HepG2 (cell line): ENCODE measurements around the gene TBL2. TPM values are rescaled to one million over a fixed set of nuclear protein-coding genes. Genes with fewer than 3 reads are reported as not detected.

ENCODE experiments used
- ATAC-seq: fragments of 200-7000 bp; cut with Tn5 transposase; 3 replicates; pipeline ENCODE4 v1.9.1; 2020; ENCODE audit warnings: mild to moderate bottlenecking, moderate library complexity
- BruUV-seq: library from RNA; stranded (reverse); fragments of 400-500 nt; replicated peaks from 2 replicates; lab custom pipeline; 2021; lab: Mats Ljungman, UMichigan
- CTCF ChIA-PET: fragments of 300-600 bp; formaldehyde crosslinking; extraction: SDS; loops from one replicate; lab custom pipeline; 2021; ENCODE audit warnings: low total read pairs, inconsistent platforms, low intra/inter-chr PET ratio; lab: Yijun Ruan, JAX
- POLR2A ChIA-PET: fragments of 350-600 bp; sonication (Branson Sonifier 250); formaldehyde crosslinking; loops from one replicate; lab custom pipeline; 2020; ENCODE audit warnings: antibody characterized with exemption, inconsistent platforms; lab: Yijun Ruan, JAX
- DNase-seq: peaks from one replicate; pipeline ENCODE4 v3.0.0-alpha.2; 2015; ENCODE audit warnings: low spot score
- FAIRE-seq: peaks from 3 replicates; lab custom pipeline; 2011; peaks lifted over from hg19 to GRCh38; lab: Jason Lieb, UNC
- H2AFZ ChIP-seq: one replicate; pipeline ENCODE4 v1.6.1; 2011; ENCODE audit warnings: low read length, inconsistent platforms
- H3K27ac ChIP-seq: fragments of 300-600 bp; 3 replicates; pipeline ENCODE4 v1.8.0; 2011; ENCODE audit warnings: mixed run types, mild to moderate bottlenecking, mixed read lengths, low read length, inconsistent platforms; ENCODE audit not compliant: insufficient read depth; ENCODE audit errors: extremely low read length
- H3K27me3 ChIP-seq, 2 experiments: fragments of 200-600 bp in 1 of 2; 2 replicates in 1 of 2; 3 replicates in 1 of 2; pipeline versions ENCODE4 v1.6.0 to v1.8.0; 2011; ENCODE audit warnings: low read length in 2 of 2, mild to moderate bottlenecking in 2 of 2, moderate library complexity in 2 of 2, inconsistent platforms in 1 of 2; ENCODE audit not compliant: insufficient read depth in 2 of 2, control insufficient read depth in 1 of 2
- H3K36me3 ChIP-seq, 2 experiments: fragments of 200-600 bp in 1 of 2; replicated peaks in 1 of 2; 2 replicates in 1 of 2; 3 replicates in 1 of 2; pipeline versions ENCODE4 v1.5.1 to v1.8.0; 2011; ENCODE audit warnings: low read length in 2 of 2, inconsistent platforms in 1 of 2; ENCODE audit not compliant: insufficient read depth in 2 of 2, control insufficient read depth in 1 of 2
- H3K4me1 ChIP-seq: 2 replicates; pipeline ENCODE4 v1.5.1; 2012; ENCODE audit warnings: low read length, inconsistent platforms; ENCODE audit not compliant: insufficient read depth
- H3K4me2 ChIP-seq: 2 replicates; pipeline ENCODE4 v1.6.0; 2011; ENCODE audit warnings: low read depth, low read length, inconsistent platforms
- H3K4me3 ChIP-seq, 3 experiments: fragments of 200-600 bp in 1 of 3; sonication (generic), shearing (Covaris generic) in 1 of 3; replicated peaks in 1 of 3; 2 replicates each; pipeline ENCODE4 v1.5.1; 2011 to 2016; ENCODE audit warnings: low read length in 3 of 3, inconsistent platforms in 2 of 3, low read depth in 2 of 3, mild to moderate bottlenecking in 2 of 3, control low read depth in 1 of 3, mixed read lengths in 1 of 3; ENCODE audit not compliant: insufficient read depth in 1 of 3
- H3K79me2 ChIP-seq: one replicate; pipeline ENCODE4 v1.6.1; 2011; ENCODE audit warnings: low read length, inconsistent platforms; ENCODE audit not compliant: insufficient read depth
- H3K9ac ChIP-seq: 2 replicates; pipeline ENCODE4 v1.6.0; 2011; ENCODE audit warnings: mild to moderate bottlenecking, low read depth, low read length, inconsistent platforms; ENCODE audit not compliant: insufficient read depth
- H3K9me3 ChIP-seq: 2 replicates; pipeline ENCODE4 v1.5.1; 2012; ENCODE audit warnings: mild to moderate bottlenecking, low read length
- H4K20me1 ChIP-seq: 2 replicates; pipeline ENCODE4 v1.6.0; 2011; ENCODE audit warnings: inconsistent platforms, mild to moderate bottlenecking, low read length, moderate library complexity; ENCODE audit not compliant: insufficient read depth
- ARNT ChIP-seq: fragments of 450-650 bp; IDR thresholded peaks from 2 replicates; pipeline ENCODE4 v1.6.1; 2017
- ERF ChIP-seq: IDR thresholded peaks from 2 replicates; pipeline ENCODE4 v1.6.1; 2018; ENCODE audit warnings: missing biosample characterization, missing genetic modification reagents
- KDM5B ChIP-seq: sonication (generic); formaldehyde crosslinking; IDR thresholded peaks from 2 replicates; pipeline ENCODE4 v1.4.0; 2020; ENCODE audit warnings: missing genetic modification reagents, mild to moderate bottlenecking, borderline replicate concordance
- LCORL ChIP-seq, 2 experiments: fragments of 450-650 bp in 1 of 2; sonication (generic) in 1 of 2; formaldehyde crosslinking in 1 of 2; IDR thresholded peaks; 2 replicates each; pipeline versions ENCODE4 v1.5.0 to v1.6.1; 2017 to 2020; ENCODE audit warnings: antibody characterized with exemption in 1 of 2, missing genetic modification reagents in 1 of 2
- MZF1 ChIP-seq: sonication (generic); formaldehyde crosslinking; IDR thresholded peaks from 2 replicates; pipeline ENCODE4 v1.8.1; 2023; ENCODE audit warnings: mild to moderate bottlenecking, missing genetic modification reagents, borderline replicate concordance
- PHB2 ChIP-seq: fragments of 450-650 bp; IDR thresholded peaks from 2 replicates; pipeline ENCODE4 v1.6.1; 2018; ENCODE audit not compliant: partially characterized antibody
- PHF20 ChIP-seq: sonication (generic); formaldehyde crosslinking; IDR thresholded peaks from 2 replicates; pipeline ENCODE4 v1.5.0; 2020; ENCODE audit warnings: mild to moderate bottlenecking, missing genetic modification reagents
- RAD51 ChIP-seq: fragments of 450-650 bp; IDR thresholded peaks from 2 replicates; pipeline ENCODE4 v1.6.1; 2016; ENCODE audit warnings: borderline replicate concordance
- SAP130 ChIP-seq: IDR thresholded peaks from 2 replicates; pipeline ENCODE4 v1.6.1; 2016; ENCODE audit warnings: low read depth
- SRSF1 ChIP-seq: fragments of 200-400 bp; formaldehyde crosslinking; optimal IDR thresholded peaks from 2 replicates; pipeline ENCODE3; 2017; ENCODE audit warnings: mild to moderate bottlenecking, low read depth, low read length, moderate library complexity
- ZBTB8A ChIP-seq: sonication (generic); formaldehyde crosslinking; IDR thresholded peaks from 2 replicates; pipeline ENCODE4 v1.4.0; 2020; ENCODE audit warnings: mild to moderate bottlenecking, low read depth, missing genetic modification reagents, borderline replicate concordance
- ZNF143 ChIP-seq: sonication (generic); formaldehyde crosslinking; IDR thresholded peaks from 2 replicates; pipeline ENCODE4 v1.4.0; 2020; ENCODE audit warnings: missing genetic modification reagents
- ZNF543 ChIP-seq: sonication (generic); formaldehyde crosslinking; IDR thresholded peaks from 2 replicates; pipeline ENCODE4 v1.4.0; 2020; ENCODE audit warnings: mild to moderate bottlenecking, missing genetic modification reagents
- WGBS: methylation state at CpG from one replicate; pipeline ENCODE4 v1.1.6; 2017; ENCODE audit warnings: low lambda C conversion rate; 5-methylcytosine and 5-hydroxymethylcytosine counted together
- in situ Hi-C: cut with HindIII; loops from 2 replicates; pipeline ENCODE4 v1.10.0; 2017; ENCODE audit warnings: low pct_unique_long_range_greater_than_20kb; ENCODE audit not compliant: extremely low pct_ligation_motif_present
- intact Hi-C: fragments of 100-400 bp; cut with micrococcal nuclease; formaldehyde crosslinking; loops from one replicate; pipeline ENCODE4 v1.10.0; 2022; ENCODE audit not compliant: unreplicated experiment
- polyA plus RNA-seq, 8 experiments: library from polyadenylated mRNA; depleted of rRNA in 3 of 8; stranded (reverse) in 7 of 8; unstranded in 1 of 8; fragments of >200 nt; fragmentation: Illumina TruSeq in 4 of 8; extraction: Trizol in 4 of 8; gene quantifications; 2 replicates each; pipeline versions ENCODE4 v1.2.1 to v1.2.3, GENCODE V29; 2011 to 2016; ENCODE audit warnings: low read depth in 4 of 8, missing spikeins in 1 of 8, mixed read lengths in 1 of 8; ENCODE audit not compliant: insufficient read depth in 1 of 8
- total RNA-seq, 5 experiments: library from RNA; depleted of rRNA; stranded (reverse); fragments of >200 nt; fragmentation: Illumina TruSeq; extraction: Trizol; gene quantifications; 2 replicates each; pipeline ENCODE4 v1.2.3, GENCODE V29; 2016; ENCODE audit warnings: low read depth in 1 of 5
- TF ChIP-seq, protein P1 (sequence below): sonication (generic); formaldehyde crosslinking; IDR thresholded peaks from 2 replicates; pipeline ENCODE4 v1.5.1; 2020; ENCODE audit warnings: mild to moderate bottlenecking, missing genetic modification reagents, borderline replicate concordance
- TF ChIP-seq, protein P2 (sequence below): IDR thresholded peaks from 2 replicates; pipeline ENCODE4 v1.6.1; 2016; ENCODE audit warnings: missing biosample characterization, missing genetic modification reagents, low read depth
- TF ChIP-seq, protein P3 (sequence below): sonication (generic); formaldehyde crosslinking; IDR thresholded peaks from 2 replicates; pipeline ENCODE4 v1.5.0; 2020; ENCODE audit warnings: missing genetic modification reagents, mild to moderate bottlenecking, borderline replicate concordance

TBL2 gene
- total and polyA plus RNA-seq, 2 of the 13 experiments (the other 11 are each of a cell fraction or from before 2014, with no cell fraction given) = 43.4 to 47.2 TPM

DNA sequence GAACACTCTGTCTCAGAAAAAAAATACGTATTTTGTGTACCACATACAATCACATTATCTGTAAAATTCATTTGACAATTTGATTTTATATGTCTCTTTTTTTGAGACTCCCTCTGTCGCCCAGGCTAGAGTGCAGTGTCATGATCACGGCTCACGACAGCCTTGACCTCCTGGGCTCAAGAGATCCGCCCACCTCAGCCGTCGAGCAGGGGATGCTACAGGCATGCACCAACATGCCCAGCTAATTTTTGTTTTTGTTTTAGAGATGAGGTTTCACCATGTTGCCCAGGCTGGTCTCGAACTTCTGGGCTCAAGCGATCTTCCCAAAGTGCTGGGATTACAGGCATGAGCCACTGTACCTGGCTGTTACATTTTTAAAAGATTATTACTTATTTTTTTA is 44.6 kb downstream of the TBL2 start (continued):
- no peak for TF ChIP-seq ERF (CRISPR knock-in tag)

DNA sequence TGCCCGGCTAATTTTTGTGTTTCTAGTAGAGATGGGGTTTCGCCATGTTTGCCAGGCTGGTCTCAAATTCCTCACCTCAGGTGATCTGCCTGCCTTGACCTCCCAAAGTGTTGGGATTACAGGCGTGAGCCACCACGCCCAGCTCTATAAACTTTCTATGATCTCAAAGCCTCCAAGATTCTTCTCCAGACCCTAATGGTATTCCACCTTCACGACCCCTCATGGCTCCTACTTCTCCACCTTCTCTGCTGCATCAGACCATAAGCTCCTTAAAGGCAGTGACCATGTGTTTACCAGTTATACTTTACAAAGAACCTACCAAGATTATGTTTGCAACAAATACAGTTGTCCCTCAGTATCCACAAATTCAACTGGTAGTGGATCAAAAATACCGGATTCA is 46.2 kb downstream of the TBL2 start:
- no TSS peak for BruUV-seq
- no peaks in the 10 kb centered on the region for H4K20me1 ChIP-seq
- no peaks in the 10 kb centered on the region for H3K9me3 ChIP-seq
- POLR2A ChIA-PET = interaction anchor here (0.8 kb wide), 1 partner anchor 10 kb away, joined by 4 read pairs; the partner anchor contains the start of gene BAZ1B
- in situ Hi-C loops (no loop called here), intact Hi-C loops (no loop called here)
- H2AFZ ChIP-seq = no peak overlapping the region
- CTCF ChIA-PET = no interaction called here
- H3K27me3 ChIP-seq = no peaks in the 10 kb centered on the region
- peaks cover 22% of the 10 kb centered on the region for H3K4me1 ChIP-seq
- H3K27ac ChIP-seq = no peak overlapping the region
- no peak for FAIRE-seq
- H3K36me3 ChIP-seq = peaks cover 1 to 10% of the 10 kb centered on the region in 2 experiments; a peak in 3 of 5 replicates
- no peak overlapping the region for H3K9ac ChIP-seq
- no peaks in the 10 kb centered on the region for H3K79me2 ChIP-seq
- DNase-seq = no peak
- no peak overlapping the region for H3K4me3 ChIP-seq
- ATAC-seq = no peak
- WGBS = 94% methylated on average over 6 of the region's 6 CpGs
- no peak overlapping the region for H3K4me2 ChIP-seq
- TF ChIP-seq SAP130 (no peak), SRSF1 (no peak), ZNF143 (CRISPR knock-in tag) (no peak), PHF20 (no peak), ZNF543 (CRISPR knock-in tag) (no peak), RAD51 (no peak), MZF1 (no peak), LCORL (IDR thresholded peaks at IDR 0.05) (no peak), LCORL (CRISPR knock-in tag; IDR thresholded peaks at IDR 0.05) (no peak), KDM5B (CRISPR knock-in tag) (no peak), ZBTB8A (CRISPR knock-in tag) (no peak), ARNT (no peak), PHB2 (no peak)
- TF ChIP-seq, protein P1, sequence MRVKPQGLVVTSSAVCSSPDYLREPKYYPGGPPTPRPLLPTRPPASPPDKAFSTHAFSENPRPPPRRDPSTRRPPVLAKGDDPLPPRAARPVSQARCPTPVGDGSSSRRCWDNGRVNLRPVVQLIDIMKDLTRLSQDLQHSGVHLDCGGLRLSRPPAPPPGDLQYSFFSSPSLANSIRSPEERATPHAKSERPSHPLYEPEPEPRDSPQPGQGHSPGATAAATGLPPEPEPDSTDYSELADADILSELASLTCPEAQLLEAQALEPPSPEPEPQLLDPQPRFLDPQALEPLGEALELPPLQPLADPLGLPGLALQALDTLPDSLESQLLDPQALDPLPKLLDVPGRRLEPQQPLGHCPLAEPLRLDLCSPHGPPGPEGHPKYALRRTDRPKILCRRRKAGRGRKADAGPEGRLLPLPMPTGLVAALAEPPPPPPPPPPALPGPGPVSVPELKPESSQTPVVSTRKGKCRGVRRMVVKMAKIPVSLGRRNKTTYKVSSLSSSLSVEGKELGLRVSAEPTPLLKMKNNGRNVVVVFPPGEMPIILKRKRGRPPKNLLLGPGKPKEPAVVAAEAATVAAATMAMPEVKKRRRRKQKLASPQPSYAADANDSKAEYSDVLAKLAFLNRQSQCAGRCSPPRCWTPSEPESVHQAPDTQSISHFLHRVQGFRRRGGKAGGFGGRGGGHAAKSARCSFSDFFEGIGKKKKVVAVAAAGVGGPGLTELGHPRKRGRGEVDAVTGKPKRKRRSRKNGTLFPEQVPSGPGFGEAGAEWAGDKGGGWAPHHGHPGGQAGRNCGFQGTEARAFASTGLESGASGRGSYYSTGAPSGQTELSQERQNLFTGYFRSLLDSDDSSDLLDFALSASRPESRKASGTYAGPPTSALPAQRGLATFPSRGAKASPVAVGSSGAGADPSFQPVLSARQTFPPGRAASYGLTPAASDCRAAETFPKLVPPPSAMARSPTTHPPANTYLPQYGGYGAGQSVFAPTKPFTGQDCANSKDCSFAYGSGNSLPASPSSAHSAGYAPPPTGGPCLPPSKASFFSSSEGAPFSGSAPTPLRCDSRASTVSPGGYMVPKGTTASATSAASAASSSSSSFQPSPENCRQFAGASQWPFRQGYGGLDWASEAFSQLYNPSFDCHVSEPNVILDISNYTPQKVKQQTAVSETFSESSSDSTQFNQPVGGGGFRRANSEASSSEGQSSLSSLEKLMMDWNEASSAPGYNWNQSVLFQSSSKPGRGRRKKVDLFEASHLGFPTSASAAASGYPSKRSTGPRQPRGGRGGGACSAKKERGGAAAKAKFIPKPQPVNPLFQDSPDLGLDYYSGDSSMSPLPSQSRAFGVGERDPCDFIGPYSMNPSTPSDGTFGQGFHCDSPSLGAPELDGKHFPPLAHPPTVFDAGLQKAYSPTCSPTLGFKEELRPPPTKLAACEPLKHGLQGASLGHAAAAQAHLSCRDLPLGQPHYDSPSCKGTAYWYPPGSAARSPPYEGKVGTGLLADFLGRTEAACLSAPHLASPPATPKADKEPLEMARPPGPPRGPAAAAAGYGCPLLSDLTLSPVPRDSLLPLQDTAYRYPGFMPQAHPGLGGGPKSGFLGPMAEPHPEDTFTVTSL (CRISPR knock-in tag) = no peak
- TF ChIP-seq, protein P2, sequence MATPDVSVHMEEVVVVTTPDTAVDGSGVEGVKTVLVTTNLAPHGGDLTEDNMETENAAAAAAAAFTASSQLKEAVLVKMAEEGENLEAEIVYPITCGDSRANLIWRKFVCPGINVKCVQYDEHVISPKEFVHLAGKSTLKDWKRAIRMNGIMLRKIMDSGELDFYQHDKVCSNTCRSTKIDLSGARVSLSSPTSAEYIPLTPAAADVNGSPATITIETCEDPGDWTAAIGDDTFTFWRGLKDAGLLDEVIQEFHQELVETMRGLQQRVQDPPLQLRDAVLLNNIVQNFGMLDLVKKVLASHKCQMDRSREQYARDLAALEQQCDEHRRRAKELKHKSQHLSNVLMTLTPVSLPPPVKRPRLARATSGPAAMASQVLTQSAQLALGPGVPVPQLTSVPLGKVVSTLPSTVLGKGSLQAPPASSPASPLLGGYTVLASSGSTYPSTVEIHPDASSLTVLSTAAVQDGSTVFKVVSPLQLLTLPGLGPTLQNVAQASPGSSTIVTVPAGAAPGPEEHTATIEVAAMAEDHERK = no peak
- TF ChIP-seq, protein P3, sequence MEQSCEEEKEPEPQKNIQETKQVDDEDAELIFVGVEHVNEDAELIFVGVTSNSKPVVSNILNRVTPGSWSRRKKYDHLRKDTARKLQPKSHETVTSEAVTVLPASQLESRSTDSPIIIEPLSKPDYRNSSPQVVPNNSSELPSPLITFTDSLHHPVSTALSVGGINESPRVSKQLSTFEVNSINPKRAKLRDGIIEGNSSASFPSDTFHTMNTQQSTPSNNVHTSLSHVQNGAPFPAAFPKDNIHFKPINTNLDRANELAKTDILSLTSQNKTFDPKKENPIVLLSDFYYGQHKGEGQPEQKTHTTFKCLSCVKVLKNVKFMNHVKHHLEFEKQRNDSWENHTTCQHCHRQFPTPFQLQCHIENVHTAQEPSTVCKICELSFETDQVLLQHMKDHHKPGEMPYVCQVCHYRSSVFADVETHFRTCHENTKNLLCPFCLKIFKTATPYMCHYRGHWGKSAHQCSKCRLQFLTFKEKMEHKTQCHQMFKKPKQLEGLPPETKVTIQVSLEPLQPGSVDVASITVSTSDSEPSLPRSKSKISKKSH = no peak
